Lower leg skin (tissue), 4 donors: ENCODE data around the gene IQCK. TPM values are rescaled to one million over a fixed set of nuclear protein-coding genes. Genes with fewer than 3 reads are reported as not detected.

Experiments used
- DNase-seq, 2 donors: peaks; one replicate each; pipeline ENCODE4 v3.0.0-alpha.2; 2019; ENCODE audit warnings: low spot score in 2 of 2
- H3K4me3 ChIP-seq: fragments of 200-600 bp; sonication (generic); 2 replicates; pipeline ENCODE4 v1.5.1; 2017; ENCODE audit warnings: mild to moderate bottlenecking, low read depth; ENCODE audit not compliant: poor library complexity, severe bottlenecking
- CTCF ChIP-seq, 3 donors: fragments of 450-650 bp; IDR thresholded peaks; one replicate each; pipeline ENCODE4 v1.5.1; 2016; ENCODE audit warnings: antibody characterized with exemption in 3 of 3, mild to moderate bottlenecking in 3 of 3, moderate library complexity in 2 of 3
- POLR2A ChIP-seq, 2 donors: fragments of 450-650 bp; IDR thresholded peaks; one replicate each; pipeline ENCODE4 v1.6.1; 2016 to 2017; ENCODE audit warnings: antibody characterized with exemption in 2 of 2, mild to moderate bottlenecking in 1 of 2, moderate library complexity in 1 of 2
- WGBS, 2 donors: methylation state at CpG; one replicate each; pipeline ENCODE4 v1.1.5; 2018; 5-methylcytosine and 5-hydroxymethylcytosine counted together
- intact Hi-C: fragments of 100-400 bp; cut with DNase I; formaldehyde crosslinking; loops from one replicate; pipeline ENCODE4 v1.15.0; 2023; ENCODE audit warnings: low total_unique reads
- total RNA-seq, 4 donors: library from RNA; depleted of rRNA; stranded (reverse); fragments of >200 nt; gene quantifications; one replicate each; pipeline ENCODE4 v1.1.0, GENCODE V29; 2016

Gene IQCK
- total RNA-seq, 4 donors from 2014 or later = 6.9 to 20.7 (median 10.9) TPM

GRCh38 chr16:19874851-19875546 is 156.9 kb downstream of the IQCK start:
- DNase-seq = no peak
- 72 to 75% methylated on average over 18 of the region's 18 CpGs for WGBS, 2 donors
- TF ChIP-seq POLR2A (IDR thresholded peaks at IDR 0.05) (no peak), CTCF (IDR thresholded peaks at IDR 0.05) (no peak)
- intact Hi-C loops = no loop called here
- H3K4me3 ChIP-seq = no peak overlapping the region

DNA sequence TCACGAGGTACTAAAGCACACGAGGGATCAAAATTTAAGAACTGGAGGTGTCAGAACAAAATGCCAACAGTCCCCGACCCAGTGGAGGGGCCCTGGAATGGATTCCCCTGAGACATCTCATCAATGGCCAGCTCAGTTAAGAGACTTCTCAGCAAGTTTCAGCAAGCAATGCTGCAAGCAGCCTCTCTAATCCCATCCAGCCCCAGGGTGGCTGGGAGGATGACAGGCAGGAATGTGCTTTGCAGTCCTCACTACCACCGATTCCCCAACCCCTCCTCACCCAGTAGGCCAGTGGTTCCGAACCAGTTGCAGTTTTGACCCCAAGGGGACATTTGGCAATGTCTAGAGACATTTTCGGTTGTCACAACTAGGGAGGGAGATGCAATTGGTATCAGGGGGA is 157.8 kb downstream of the IQCK start:
- TF ChIP-seq CTCF (IDR thresholded peaks at IDR 0.05) (no peak), POLR2A (IDR thresholded peaks at IDR 0.05) (no peak)
- intact Hi-C loops = no loop called here

DNA sequence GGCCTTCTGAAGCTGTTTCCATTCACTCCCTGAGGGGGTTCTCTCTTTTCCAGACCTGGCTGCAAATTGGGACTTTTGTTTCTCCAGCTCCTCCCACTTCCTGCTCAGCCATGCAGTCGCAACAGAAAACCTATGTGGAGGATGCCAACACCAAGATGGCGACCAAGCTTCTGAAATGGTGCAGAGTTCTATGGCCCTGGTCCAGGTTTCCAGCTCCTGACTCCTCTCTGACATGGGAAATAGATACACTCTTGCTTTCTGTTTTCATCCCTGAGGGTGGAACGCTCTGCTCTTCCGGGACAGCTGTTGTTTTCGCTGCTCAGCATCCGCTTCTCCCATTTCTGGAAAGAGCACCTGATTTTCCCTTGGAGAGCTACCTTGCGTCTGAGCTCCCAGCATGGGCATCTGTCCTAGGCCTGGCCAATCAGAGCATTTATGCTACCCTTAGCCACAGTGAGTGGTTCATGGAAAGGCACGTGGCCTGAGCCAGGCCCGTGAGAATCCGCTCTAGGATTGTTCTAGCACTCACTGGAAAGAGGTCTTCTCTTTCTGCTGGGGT is 158.5 kb downstream of the IQCK start:
- H3K4me3 ChIP-seq = no peak overlapping the region
- TF ChIP-seq CTCF (IDR thresholded peaks at IDR 0.05) = no peak
- no peak for TF ChIP-seq POLR2A (IDR thresholded peaks at IDR 0.05)
- intact Hi-C loops = no loop called here
- no peak for DNase-seq
- 84 to 87% methylated on average over 9 of the region's 10 CpGs for WGBS, 2 donors

More for the DNA sequence above, 157.8 kb downstream of the IQCK start:
- WGBS, 2 donors = 65 to 77% methylated on average over 6 of the region's 6 CpGs
- no peak overlapping the region for H3K4me3 ChIP-seq
- DNase-seq = no peak

DNA sequence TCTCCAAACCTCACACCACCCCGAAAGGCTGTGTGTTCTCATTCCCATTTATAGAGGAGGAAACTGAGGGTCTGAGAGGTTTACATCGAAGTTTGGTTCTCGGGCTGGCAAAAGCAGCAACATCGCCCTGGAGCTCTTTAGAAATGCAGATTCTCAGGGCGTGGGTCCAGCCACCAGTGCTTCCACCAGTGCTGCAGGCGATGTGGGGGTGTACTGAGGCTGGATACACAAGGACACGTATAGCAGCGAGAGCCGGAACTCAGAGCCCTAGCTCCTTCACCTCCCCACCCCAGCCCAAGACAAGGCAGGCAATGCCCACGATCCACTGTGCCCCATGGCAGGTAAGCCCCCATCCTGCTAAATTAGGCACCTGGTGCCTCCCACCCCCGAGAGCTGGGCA is 160.7 kb downstream of the IQCK start:
- intact Hi-C loops = no loop called here
- no peak for DNase-seq
- no peak overlapping the region for H3K4me3 ChIP-seq
- TF ChIP-seq POLR2A (IDR thresholded peaks at IDR 0.05) (no peak), CTCF (IDR thresholded peaks at IDR 0.05) (no peak)
- WGBS, 2 donors = 68 to 73% methylated on average over 7 to 10 of the region's 11 CpGs

DNA sequence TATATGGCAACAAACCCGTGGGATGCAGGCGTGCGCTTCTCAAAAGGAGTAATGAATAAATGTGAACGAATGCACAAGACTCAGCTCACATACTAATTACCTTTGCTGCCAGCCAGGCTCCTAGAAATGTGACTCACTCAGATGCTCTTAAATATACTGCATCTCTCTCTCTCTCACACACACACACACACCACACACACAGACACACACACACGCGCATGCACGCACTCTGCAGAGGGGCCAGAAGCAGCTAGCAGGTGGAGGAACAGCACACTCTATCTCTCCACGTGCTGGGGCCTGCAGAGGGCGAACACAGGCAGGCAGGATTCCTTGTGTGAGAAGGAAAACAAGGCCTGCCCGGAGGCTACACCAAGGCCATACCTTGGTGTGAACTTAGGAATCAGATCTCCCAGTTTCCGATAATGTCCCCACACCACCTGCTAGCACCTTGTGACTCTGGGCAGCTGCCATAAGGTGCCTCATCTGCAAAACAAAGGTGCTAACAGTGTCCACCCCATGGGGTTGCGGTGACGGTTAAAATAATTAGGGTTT is 161.2 kb downstream of the IQCK start:
- WGBS, 2 donors = 45 to 59% methylated on average over 13 of the region's 13 CpGs
- intact Hi-C loops = no loop called here
- H3K4me3 ChIP-seq = no peak overlapping the region
- peak in 1 of 2 donors; percentile 22 for DNase-seq
- TF ChIP-seq CTCF (IDR thresholded peaks at IDR 0.05) = no peak
- no peak for TF ChIP-seq POLR2A (IDR thresholded peaks at IDR 0.05)
